Stimulated activated CD8-positive, alpha-beta memory T cell treated with anti-CD3 and anti-CD28 coated beads, Interleukin-7, amount 100 ng/mL, for 24 hours (primary cell): Measurements from ENCODE around the gene CFL1.
"Not testable (repeated sequence)": the region's sequence is repeated elsewhere in the genome, so short reads cannot be mapped to it uniquely, and the experiment has no call there.

Experiments used
- DNase-seq: peaks from one replicate; pipeline ENCODE4 v3.0.0-alpha.2; 2020; ENCODE audit warnings: low read depth

Gene CFL1

DNA sequence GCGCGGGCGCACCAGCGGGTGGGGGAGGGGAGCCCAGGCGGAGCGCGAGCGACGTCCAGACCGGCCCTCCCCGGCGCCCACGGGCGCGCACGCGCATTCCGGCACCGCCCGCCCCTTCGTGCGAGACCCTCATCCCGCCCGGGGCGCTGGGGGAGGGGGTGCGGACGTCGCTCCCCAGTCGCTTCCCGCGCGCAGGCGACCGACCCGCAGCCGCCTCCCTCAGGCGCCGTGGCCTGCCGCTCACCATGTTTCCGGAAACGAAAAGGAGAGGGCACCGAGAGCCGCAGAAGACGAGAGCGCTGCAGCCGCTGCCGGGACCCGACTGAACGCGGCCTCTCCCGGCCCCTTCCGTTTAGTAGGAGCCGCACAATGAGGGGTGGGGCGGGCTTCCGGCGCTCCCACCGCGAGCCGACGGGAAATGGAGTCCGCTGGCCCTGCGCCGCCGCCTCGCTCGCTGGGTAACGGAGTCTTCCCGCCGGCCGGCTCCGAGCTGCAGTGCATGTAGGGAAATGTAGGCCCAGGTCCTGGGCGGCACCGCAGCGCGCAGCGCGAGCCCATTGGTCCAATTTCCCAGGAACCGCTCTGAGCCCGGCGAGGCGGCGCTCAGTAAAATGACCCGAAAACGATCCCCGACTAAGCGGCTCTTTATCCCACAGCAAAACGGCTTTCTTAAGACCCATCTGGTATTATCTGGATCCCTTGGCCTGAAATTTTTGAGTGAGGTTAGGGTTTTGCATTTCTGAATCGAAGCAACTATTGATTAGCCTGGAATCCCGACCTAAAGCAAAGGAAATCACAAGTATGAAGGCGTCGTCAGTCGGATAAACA is at the start of gene CFL1:
Gene CFL1, minus strand, starts transcription at position 328 of the 828 bp plus-strand sequence. Its CDS starts 81 bp downstream, at position 247.
- peak; percentile 87 for DNase-seq

GRCh38 chr11:65906602-65907001 is 48.6 kb upstream of the CFL1 start:
- DNase-seq, result no peak

GRCh38 chr11:65903715-65904114 is 45.7 kb upstream of the CFL1 start:
- no peak for DNase-seq

GRCh38 chr11:65903068-65903481 is 45.1 kb upstream of the CFL1 start:
- no peak for DNase-seq

DNA sequence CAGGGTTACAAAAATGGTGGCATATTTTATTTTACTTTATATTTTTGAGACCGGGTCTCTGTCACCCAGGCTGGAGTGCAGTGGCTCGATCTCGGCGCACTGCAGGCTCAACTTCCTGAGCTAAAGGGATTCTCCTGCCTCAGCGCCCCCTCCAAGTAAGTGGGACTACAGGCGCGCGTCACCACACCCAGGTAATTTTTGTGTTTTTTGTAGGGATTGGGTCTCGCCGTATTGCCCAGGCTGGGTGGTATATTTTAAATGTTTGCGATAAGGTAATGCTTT is 42.9 kb upstream of the CFL1 start:
- no peak for DNase-seq

DNA sequence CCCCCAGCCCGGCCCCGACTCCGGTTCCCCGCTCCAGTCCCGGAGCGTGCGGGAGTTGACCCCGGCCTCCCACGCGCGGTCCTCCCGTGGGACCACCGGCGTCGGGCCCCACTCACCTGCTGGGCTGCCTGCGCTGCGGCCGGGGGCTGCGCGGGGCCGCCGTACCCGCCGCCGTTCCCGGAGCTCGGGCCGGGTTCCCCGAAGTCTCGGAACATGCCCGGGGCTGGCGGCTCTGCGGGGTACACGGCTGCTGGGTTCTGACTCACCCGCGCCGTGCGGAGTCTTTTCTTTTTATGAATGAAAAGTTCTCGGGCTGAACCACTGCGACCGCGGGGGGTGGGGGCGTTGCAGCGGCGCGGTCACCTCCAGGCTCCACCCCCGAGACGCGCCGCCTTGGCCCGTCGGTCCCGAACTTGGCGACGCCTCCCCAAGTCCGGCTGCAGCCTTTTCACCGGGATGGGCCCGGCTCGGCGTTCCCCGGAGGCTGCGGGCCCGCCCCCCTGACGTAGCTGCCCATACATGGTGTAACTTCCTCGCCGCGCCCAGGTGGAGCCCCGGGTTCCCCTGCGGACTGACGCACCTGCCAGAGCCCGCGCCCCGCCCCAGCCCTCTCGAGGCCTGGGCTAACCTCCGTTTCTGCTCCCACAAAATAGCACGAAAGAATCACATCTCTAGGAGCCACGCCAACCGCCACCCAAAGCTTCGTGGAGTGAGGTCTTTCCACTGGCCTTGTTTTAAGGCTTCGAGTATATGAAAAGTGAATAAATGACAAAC is 42.3 kb upstream of the CFL1 start, which contains the start of gene FOSL1:
Gene FOSL1, minus strand, starts transcription at position 264 of the 774 bp plus-strand sequence. Its CDS starts 49 bp downstream, at position 215.
- DNase-seq, result peak; percentile 89

GRCh38 chr11:65899356-65900124 is 41.6 kb upstream of the CFL1 start:
- DNase-seq, result peak; percentile 58

DNA sequence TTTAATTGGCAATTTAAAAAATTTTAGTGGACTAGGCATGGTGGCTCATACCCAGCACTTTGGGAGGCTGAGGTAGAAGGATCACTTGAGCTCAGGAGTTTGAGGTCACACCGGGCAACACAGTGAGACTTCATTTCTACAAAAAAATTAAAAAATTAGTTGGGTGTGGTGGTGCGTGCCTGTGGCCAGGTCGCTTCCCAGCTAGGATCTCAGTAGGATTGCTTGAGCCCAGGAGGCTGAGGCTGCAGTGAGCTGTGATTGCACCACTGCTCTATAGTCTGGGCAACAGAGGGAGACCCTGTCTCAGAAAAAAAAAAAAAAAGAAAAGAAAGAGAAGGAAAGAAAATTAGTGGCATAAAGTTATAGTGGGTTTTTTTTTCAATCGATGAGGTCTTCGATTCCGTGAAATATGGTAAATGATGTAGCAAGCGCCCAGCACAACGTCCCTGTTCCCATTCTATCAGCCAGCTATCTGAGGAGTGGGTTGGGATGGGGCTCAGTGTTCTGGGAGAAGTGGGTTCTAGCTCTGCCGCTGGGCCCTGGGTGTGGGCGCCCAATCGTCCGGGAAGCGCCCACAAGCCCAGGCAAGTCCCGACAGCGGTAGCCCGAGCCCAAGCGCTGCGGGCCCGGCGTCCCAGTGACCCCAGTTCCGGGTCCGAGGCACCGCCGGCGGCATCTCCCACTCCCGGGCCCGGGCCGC is 40.8 kb upstream of the CFL1 start:
- DNase-seq, result no peak

- no peak for DNase-seq
Observed at GRCh38 chr11:65897020-65897471, 39.1 kb upstream of the CFL1 start.

GRCh38 chr11:65896034-65896999 is 38.3 kb upstream of the CFL1 start:
- DNase-seq, result no peak

- no peak for DNase-seq
Observed at GRCh38 chr11:65895482-65895981, 37.6 kb upstream of the CFL1 start.

DNA sequence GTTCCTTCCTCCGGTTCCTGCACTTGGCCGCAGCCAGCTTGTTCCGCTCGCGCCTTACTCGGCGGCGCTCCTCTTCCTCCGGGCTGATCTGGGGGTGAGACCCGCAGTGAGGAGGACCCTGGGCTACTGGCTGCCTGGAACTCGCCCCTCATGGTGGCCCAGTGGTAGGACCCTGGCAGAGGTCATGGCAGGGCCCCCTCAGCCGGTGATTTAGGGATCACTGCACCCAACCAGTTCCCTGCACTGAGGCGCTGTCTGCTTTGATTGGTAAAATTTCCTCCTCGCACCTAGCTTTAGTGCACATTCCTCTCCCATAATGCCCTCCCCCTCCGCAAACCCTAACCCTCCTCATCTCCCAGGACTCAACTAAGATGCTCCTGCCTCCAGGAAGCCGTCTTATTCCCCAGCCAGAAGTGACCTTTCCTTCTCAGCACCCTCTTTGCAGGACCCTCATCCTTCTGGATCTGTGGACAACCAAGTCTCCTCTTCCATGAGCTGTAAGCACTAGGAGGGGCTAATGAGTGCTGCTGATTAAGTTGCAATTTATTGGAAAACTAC is 36.1 kb upstream of the CFL1 start:
- DNase-seq, result no peak

GRCh38 chr11:65892661-65893317 is 34.8 kb upstream of the CFL1 start:
- DNase-seq, result no peak

DNA sequence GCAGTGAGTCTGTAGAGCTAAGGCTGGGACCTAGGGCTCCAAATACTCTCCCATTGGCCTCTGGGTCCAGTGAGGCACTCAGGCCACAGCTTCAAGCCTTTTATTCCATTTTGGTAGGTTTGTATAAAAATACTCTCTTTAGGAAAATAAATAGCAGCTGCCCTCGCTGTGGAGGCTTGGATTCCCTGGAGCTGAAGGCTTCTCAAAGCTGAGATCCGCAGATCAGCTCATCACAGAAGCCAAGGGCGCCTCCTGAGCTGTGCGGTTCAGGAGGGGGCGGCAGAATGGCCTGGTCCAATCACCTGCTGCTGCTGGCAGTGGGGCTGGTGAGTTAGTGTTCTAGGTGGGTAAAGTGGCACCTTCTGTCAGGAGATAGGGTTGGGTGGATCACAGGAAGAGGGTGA is 34.2 kb upstream of the CFL1 start:
- not testable (repeated sequence) for DNase-seq

DNA sequence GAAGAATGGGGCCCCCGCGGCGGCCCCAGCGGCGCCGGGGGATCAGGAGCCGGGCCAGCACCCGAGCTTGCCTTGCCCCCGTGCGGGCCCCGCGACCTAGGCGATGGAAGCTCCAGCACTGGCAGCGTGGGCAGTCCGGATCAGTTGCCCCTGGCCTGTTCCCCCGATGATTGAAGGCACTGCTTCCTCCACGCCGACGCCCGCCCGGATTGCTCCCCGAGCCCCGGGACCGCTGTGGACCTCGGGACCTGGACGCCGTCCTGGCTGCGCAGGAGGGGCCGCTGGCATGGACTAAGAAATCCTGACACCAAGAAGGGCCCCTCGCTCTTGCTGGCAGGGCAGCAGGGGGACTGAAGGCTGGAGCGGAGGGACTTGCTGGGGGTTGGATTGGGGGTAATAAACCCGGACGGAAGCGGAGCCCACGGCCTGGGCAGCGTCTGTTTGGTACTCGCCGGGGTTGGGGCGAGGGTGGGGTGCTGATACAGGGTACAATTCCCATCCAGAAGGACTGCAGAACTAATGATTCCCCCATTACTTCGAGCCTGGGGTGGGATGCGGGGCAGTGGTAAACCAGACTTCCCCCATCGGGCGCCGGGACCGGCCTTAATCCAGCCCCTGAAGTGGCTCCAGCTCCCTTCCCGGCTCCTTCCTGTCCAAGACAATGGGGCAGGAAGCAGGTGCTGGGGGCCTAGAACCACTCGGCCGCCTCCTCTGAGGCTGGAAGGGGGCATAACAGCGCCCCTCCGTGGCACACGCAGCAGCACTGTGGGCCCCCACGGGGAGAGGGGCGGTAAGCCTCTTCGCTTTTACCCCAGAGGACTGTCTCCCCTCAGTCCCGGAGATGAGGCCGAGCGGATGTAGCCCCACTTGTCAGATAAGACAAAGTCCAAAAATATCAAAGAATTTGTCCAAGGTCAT is 33.5 kb upstream of the CFL1 start:
- DNase-seq, result no peak

DNA sequence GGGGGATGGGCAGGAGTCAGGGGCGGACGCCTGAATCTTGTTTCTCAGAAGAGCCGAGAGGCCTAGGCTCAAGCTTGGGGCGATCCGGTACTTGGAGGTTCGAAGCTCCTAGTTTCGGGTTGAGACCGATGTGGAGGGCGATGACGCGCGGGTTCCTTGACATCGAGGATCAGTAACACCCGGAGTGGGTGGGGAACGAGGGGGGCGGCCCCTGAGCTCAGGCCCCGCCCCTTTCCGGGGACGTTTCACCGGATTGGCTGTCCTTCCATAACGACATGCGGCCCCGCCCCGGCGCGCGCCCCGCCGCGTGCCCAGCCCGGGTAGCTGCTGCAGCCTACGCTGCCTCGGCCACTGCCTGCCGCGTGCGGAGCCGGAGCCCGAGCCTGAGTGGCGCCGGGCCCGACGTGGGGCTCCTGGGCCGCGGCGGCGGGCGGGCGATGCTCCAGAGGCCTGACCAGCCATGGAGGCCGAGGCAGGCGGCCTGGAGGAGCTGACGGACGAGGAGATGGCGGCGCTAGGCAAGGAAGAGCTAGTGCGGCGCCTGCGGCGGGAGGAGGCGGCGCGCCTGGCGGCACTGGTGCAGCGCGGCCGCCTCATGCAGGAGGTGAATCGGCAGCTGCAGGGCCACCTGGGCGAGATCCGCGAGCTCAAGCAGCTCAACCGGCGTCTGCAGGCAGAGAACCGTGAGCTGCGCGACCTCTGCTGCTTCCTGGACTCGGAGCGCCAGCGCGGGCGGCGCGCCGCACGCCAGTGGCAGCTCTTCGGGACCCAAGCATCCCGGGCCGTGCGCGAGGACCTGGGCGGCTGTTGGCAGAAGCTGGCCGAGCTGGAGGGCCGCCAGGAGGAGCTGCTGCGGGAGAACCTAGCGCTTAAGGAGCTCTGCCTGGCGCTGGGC is 32.6 kb upstream of the CFL1 start, which contains the start of gene CCDC85B:
Gene CCDC85B, plus strand, starts transcription at position 350 of the 895 bp plus-strand sequence. Its CDS starts 111 bp downstream, at position 461.
- peak; percentile 97 for DNase-seq

GRCh38 chr11:65888163-65888814 is 30.3 kb upstream of the CFL1 start, which contains the start of gene FIBP:
Gene FIBP (minus strand): TSS chr11:65888471. CDS start chr11:65888418, 53 bp downstream.
- peak; percentile 90 for DNase-seq
